Smooth muscle cell (in vitro differentiated cells): Measurements from ENCODE around the gene MLLT1. TPM values are rescaled to one million over a fixed set of nuclear protein-coding genes. Genes with fewer than 3 reads are reported as not detected.

ENCODE experiments used
- DNase-seq: peaks from one replicate; lab custom pipeline; 2025; ENCODE audit not compliant: unreplicated experiment; lab: John Stamatoyannopoulos, UW
- H2AFZ ChIP-seq: fragments of 200-600 bp; sonication (generic); 2 replicates; pipeline ENCODE4 v1.6.0; 2016; ENCODE audit warnings: antibody characterized with exemption, low read depth, mild to moderate bottlenecking
- H3F3A ChIP-seq: fragments of 200-600 bp; sonication (generic); 2 replicates; pipeline ENCODE4 v1.6.0; 2017; ENCODE audit warnings: antibody characterized with exemption, low read depth
- H3K27ac ChIP-seq: fragments of 200-600 bp; sonication (generic); 2 replicates; pipeline ENCODE4 v1.5.1; 2016; ENCODE audit warnings: low read depth, mild to moderate bottlenecking
- H3K27me3 ChIP-seq: fragments of 200-600 bp; sonication (generic); 2 replicates; pipeline ENCODE4 v1.6.1; 2016; ENCODE audit warnings: low read depth, mild to moderate bottlenecking
- H3K36me3 ChIP-seq: fragments of 200-600 bp; sonication (generic); 2 replicates; pipeline ENCODE4 v1.5.1; 2016; ENCODE audit warnings: low read depth
- H3K4me1 ChIP-seq: fragments of 200-600 bp; sonication (generic); 2 replicates; pipeline ENCODE4 v1.5.1; 2016; ENCODE audit warnings: low read depth
- H3K4me2 ChIP-seq: fragments of 200-600 bp; sonication (generic); 2 replicates; pipeline ENCODE4 v1.6.0; 2016; ENCODE audit warnings: mild to moderate bottlenecking
- H3K4me3 ChIP-seq: fragments of 200-600 bp; sonication (generic); 2 replicates; pipeline ENCODE4 v1.5.1; 2016; ENCODE audit warnings: mild to moderate bottlenecking
- H3K79me2 ChIP-seq: fragments of 200-600 bp; sonication (generic); 2 replicates; pipeline ENCODE4 v1.6.0; 2016; ENCODE audit warnings: low read depth, mild to moderate bottlenecking
- H3K9ac ChIP-seq: fragments of 200-600 bp; sonication (generic); 2 replicates; pipeline ENCODE4 v1.6.0; 2016; ENCODE audit warnings: low read depth
- H3K9me3 ChIP-seq: fragments of 200-600 bp; sonication (generic); replicated peaks from 2 replicates; pipeline ENCODE4 v1.5.1; 2016; ENCODE audit warnings: low read depth
- H4K20me1 ChIP-seq: fragments of 200-600 bp; sonication (generic); 2 replicates; pipeline ENCODE4 v1.6.0; 2016; ENCODE audit warnings: low read depth
- CTCF ChIP-seq: fragments of 200-600 bp; sonication (generic); IDR thresholded peaks from 2 replicates; pipeline ENCODE4 v1.5.1; 2017; ENCODE audit warnings: borderline replicate concordance, mild to moderate bottlenecking, antibody characterized with exemption; ENCODE audit not compliant: insufficient read depth, poor library complexity, severe bottlenecking
- WGBS: methylation state at CpG from one replicate; pipeline ENCODE4 v1.1.7; 2016; ENCODE audit warnings: low lambda C conversion rate; 5-methylcytosine and 5-hydroxymethylcytosine counted together
- polyA plus RNA-seq: library from polyadenylated mRNA; unstranded; fragments of >200 nt; fragmentation: Nextera tagmentation; extraction: Ambion mirVana; gene quantifications from 2 replicates; pipeline ENCODE4 v1.2.1, GENCODE V29; 2016
- total RNA-seq: library from RNA; depleted of rRNA; stranded (reverse); fragments of >200 nt; gene quantifications from 2 replicates; pipeline ENCODE4 v1.2.3, GENCODE V29; 2014

The MLLT1 gene
- total and polyA plus RNA-seq, 2 experiments from 2014 or later: 18.8 to 27.3 TPM

GRCh38 chr19:6271721-6272410 is 7.9 kb downstream of the MLLT1 start:
- no peak overlapping the region for H2AFZ ChIP-seq

GRCh38 chr19:6271251-6271650 is 8.5 kb downstream of the MLLT1 start:
- Histone ChIP-seq H3K27ac (peak overlapping the region; percentile 97), H3K79me2 (peaks cover 80% of the 10 kb centered on the region), H3K4me3 (peak overlapping the region; percentile 27), H3K36me3 (no peaks in the 10 kb centered on the region), H4K20me1 (peaks cover 96% of the 10 kb centered on the region), H2AFZ (no peak overlapping the region), H3K4me2 (peak overlapping the region; percentile 79), H3K27me3 (no peaks in the 10 kb centered on the region), H3K9ac (peak overlapping the region; percentile 78), H3K9me3 (no peaks in the 10 kb centered on the region), H3K4me1 (peaks cover 26% of the 10 kb centered on the region), H3F3A (peaks cover 17% of the 10 kb centered on the region)
- WGBS: 77% methylated on average over 9 of the region's 9 CpGs
- DNase-seq: no peak
- TF ChIP-seq CTCF: no peak

More at GRCh38 chr19:6271721-6272410, 7.9 kb downstream of the MLLT1 start:
- H3K9me3 ChIP-seq: no peaks in the 10 kb centered on the region
- no peaks in the 10 kb centered on the region for H3K36me3 ChIP-seq
- H3K4me1 ChIP-seq: peaks cover 30% of the 10 kb centered on the region
- peak overlapping the region; percentile 79 for H3K4me2 ChIP-seq
- H3K27me3 ChIP-seq: no peaks in the 10 kb centered on the region
- H3K9ac ChIP-seq: peak overlapping the region; percentile 78
- no peak for TF ChIP-seq CTCF
- DNase-seq: peak; percentile 58
- peaks cover 17% of the 10 kb centered on the region for H3F3A ChIP-seq
- peak overlapping the region; percentile 27 for H3K4me3 ChIP-seq
- WGBS: 29% methylated on average over 29 of the region's 35 CpGs
- H3K27ac ChIP-seq: peak overlapping the region; percentile 97
- peaks cover 97% of the 10 kb centered on the region for H4K20me1 ChIP-seq
- peaks cover 80% of the 10 kb centered on the region for H3K79me2 ChIP-seq

- peak overlapping the region; percentile 27 for H3K4me3 ChIP-seq
- peaks cover 80% of the 10 kb centered on the region for H3K79me2 ChIP-seq
- no peak for TF ChIP-seq CTCF
- peak overlapping the region; percentile 79 for H3K4me2 ChIP-seq
- peaks cover 95% of the 10 kb centered on the region for H4K20me1 ChIP-seq
- peak overlapping the region; percentile 97 for H3K27ac ChIP-seq
- peak overlapping the region; percentile 78 for H3K9ac ChIP-seq
- H3K9me3 ChIP-seq: no peaks in the 10 kb centered on the region
- no peaks in the 10 kb centered on the region for H3K36me3 ChIP-seq
- H3F3A ChIP-seq: peaks cover 14% of the 10 kb centered on the region
- H3K4me1 ChIP-seq: peaks cover 26% of the 10 kb centered on the region
- DNase-seq: no peak
- WGBS: 96% methylated on average over 14 of the region's 17 CpGs
- no peaks in the 10 kb centered on the region for H3K27me3 ChIP-seq
- no peak overlapping the region for H2AFZ ChIP-seq
Measured at GRCh38 chr19:6270822-6271221, 9.0 kb downstream of the MLLT1 start.
